NCI-H524 treated with DMSO at 0.1 percent for 48 hours (cell line): ENCODE data around the gene SUMO4.

Experiments
- DNase-seq: peaks from one replicate; lab custom pipeline; 2025; lab: John Stamatoyannopoulos, UW

Gene SUMO4

GRCh38 chr6:149400050-149400449, at the start of gene SUMO4:
Gene SUMO4, plus strand, starts transcription at chr6:149400262. Its CDS starts 130 bp downstream, at chr6:149400392.
- DNase-seq: no peak

- DNase-seq: peak; percentile 13
Observed at GRCh38 chr6:149354009-149354408, 46.1 kb upstream of the SUMO4 start.

- DNase-seq: no peak
Observed at GRCh38 chr6:149356081-149356750, 43.8 kb upstream of the SUMO4 start.

- no peak for DNase-seq
Observed at GRCh38 chr6:149357726-149358538, 42.1 kb upstream of the SUMO4 start.

- no peak for DNase-seq
Observed at GRCh38 chr6:149359440-149359839, 40.6 kb upstream of the SUMO4 start.

- DNase-seq: no peak
Observed at GRCh38 chr6:149360536-149360935, 39.5 kb upstream of the SUMO4 start.

GRCh38 chr6:149362289-149362688, 37.8 kb upstream of the SUMO4 start:
- DNase-seq: no peak

- DNase-seq: no peak
Observed at GRCh38 chr6:149363154-149363553, 36.9 kb upstream of the SUMO4 start.

- DNase-seq: no peak
Observed at GRCh38 chr6:149364557-149364956, 35.5 kb upstream of the SUMO4 start.

GRCh38 chr6:149365197-149365596, 34.9 kb upstream of the SUMO4 start:
- DNase-seq: no peak

GRCh38 chr6:149366267-149366921, 33.7 kb upstream of the SUMO4 start:
- no peak for DNase-seq

- no peak for DNase-seq
Observed at GRCh38 chr6:149368065-149368464, 32.0 kb upstream of the SUMO4 start.

GRCh38 chr6:149371154-149371553, 28.9 kb upstream of the SUMO4 start:
- DNase-seq: no peak

GRCh38 chr6:149372062-149372461, 28.0 kb upstream of the SUMO4 start:
- DNase-seq: no peak

- no peak for DNase-seq
Observed at GRCh38 chr6:149373511-149373910, 26.6 kb upstream of the SUMO4 start.

GRCh38 chr6:149379977-149380376, 20.1 kb upstream of the SUMO4 start:
- DNase-seq: no peak

GRCh38 chr6:149380523-149380922, 19.5 kb upstream of the SUMO4 start:
- no peak for DNase-seq

- no peak for DNase-seq
Observed at GRCh38 chr6:149383371-149383770, 16.7 kb upstream of the SUMO4 start.

- DNase-seq: no peak
Observed at GRCh38 chr6:149384464-149384863, 15.6 kb upstream of the SUMO4 start.

GRCh38 chr6:149385998-149386646, 13.9 kb upstream of the SUMO4 start:
- DNase-seq: no peak

- DNase-seq: no peak
Observed at GRCh38 chr6:149387779-149388512, 12.1 kb upstream of the SUMO4 start.
